NCI-H2107 (cell line): ENCODE data around the gene PTPRM.
"Not testable (repeated sequence)": the region's sequence is repeated elsewhere in the genome, so short reads cannot be mapped to it uniquely, and the experiment has no call there.

ENCODE experiments used
- DNase-seq: peaks from one replicate; lab custom pipeline; 2025; lab: John Stamatoyannopoulos, UW

PTPRM gene

GRCh38 chr18:8433323-8433722 lies 866.2 kb downstream of the PTPRM start:
- no peak for DNase-seq

- DNase-seq = no peak
These were observed 866.7 kb downstream of the PTPRM start for GRCh38 chr18:8433771-8434170.

GRCh38 chr18:8435376-8435775 lies 868.3 kb downstream of the PTPRM start:
- no peak for DNase-seq

GRCh38 chr18:8439055-8439454 lies 871.9 kb downstream of the PTPRM start:
- no peak for DNase-seq

GRCh38 chr18:8443505-8443904 lies 876.4 kb downstream of the PTPRM start:
- no peak for DNase-seq

GRCh38 chr18:8446936-8447335 lies 879.8 kb downstream of the PTPRM start:
- DNase-seq = not testable (repeated sequence)

GRCh38 chr18:8448130-8448529 lies 881.0 kb downstream of the PTPRM start:
- DNase-seq = no peak

GRCh38 chr18:8450013-8450412 lies 882.9 kb downstream of the PTPRM start:
- no peak for DNase-seq

GRCh38 chr18:8450898-8451665 lies 884.0 kb downstream of the PTPRM start:
- DNase-seq = no peak

GRCh38 chr18:8453528-8453927 lies 886.4 kb downstream of the PTPRM start:
- no peak for DNase-seq

- DNase-seq = no peak
These were observed 887.0 kb downstream of the PTPRM start for GRCh38 chr18:8454136-8454535.

GRCh38 chr18:8455661-8456614 lies 888.8 kb downstream of the PTPRM start:
- no peak for DNase-seq
